ENCODE data around the gene NT5C3A.
"Not testable (repeated sequence)": the region's sequence is repeated elsewhere in the genome, so short reads cannot be mapped to it uniquely, and the experiment has no call there.

The NT5C3A gene

DNA sequence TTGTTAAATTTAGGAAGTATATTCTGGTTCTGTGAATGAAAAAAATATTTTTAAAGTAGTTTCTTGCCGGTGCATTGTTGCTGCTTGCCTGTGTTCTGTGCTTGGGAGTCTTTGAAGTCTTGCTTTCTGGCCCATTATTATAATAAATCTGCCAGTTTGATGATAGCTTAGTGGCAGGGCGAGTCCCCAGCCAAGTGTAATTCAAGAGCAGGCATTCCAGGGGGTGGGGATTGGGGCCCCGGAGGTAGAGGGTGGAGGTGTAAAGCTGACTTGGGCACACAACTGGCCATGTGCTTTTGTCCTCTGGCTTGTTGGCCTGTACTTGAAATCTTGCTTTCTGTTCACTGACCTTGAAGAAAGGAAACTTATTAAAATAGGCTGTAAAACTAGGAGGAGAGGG lies 90.6 kb downstream of the NT5C3A start:
- DNase-seq: not testable (repeated sequence)

DNA sequence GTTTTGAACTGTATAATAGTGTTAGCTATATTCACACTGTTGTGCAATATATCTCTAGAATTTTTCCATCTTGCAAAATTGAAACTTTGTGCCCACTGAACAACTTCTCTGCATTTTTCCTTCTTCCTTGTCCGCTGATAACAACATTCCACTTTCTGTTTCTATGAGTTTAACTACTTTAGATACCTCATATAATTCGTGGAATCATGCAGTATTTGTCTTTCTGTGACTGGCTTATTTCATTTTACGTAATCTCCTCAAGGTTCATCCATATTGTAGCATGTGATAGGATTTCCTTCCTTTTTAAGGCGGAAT lies 95.4 kb downstream of the NT5C3A start:
- not testable (repeated sequence) for DNase-seq

DNA sequence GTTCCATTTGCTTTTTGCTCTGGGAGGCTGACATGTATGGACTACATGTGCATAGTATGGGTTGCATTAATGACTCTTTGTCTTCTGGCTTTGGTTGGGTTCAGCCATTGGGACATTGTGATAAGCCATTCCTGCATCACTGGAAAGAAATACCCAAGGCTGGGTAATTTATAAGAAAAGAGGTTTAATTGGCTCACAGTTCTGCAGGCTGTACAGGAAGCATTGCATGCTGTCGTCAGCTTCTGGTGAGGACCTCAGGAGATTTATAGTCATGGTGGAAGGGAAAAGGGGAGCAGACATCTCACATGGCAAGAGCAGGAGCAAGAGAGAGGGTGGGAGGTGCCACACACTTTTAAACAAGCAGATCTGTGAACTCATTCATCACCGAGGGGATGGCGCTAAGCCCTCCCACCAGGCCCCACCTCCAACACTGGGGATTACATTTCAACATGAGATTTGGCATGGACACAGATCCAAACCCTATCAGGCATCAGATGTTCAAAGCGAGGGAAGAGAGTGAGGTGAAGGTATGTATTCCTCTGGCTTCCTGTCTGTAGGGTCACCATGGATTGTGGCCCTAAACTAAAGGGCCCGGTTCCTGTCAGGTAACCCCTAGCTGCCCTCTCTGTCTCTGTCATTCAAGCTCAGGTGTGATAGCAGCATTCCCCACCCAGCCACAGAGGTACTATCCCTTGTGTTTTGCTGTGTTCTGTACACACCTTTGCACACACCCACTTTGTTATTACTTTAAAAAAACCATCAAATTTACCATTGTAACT lies 95.9 kb downstream of the NT5C3A start:
- DNase-seq: not testable (repeated sequence)

DNA sequence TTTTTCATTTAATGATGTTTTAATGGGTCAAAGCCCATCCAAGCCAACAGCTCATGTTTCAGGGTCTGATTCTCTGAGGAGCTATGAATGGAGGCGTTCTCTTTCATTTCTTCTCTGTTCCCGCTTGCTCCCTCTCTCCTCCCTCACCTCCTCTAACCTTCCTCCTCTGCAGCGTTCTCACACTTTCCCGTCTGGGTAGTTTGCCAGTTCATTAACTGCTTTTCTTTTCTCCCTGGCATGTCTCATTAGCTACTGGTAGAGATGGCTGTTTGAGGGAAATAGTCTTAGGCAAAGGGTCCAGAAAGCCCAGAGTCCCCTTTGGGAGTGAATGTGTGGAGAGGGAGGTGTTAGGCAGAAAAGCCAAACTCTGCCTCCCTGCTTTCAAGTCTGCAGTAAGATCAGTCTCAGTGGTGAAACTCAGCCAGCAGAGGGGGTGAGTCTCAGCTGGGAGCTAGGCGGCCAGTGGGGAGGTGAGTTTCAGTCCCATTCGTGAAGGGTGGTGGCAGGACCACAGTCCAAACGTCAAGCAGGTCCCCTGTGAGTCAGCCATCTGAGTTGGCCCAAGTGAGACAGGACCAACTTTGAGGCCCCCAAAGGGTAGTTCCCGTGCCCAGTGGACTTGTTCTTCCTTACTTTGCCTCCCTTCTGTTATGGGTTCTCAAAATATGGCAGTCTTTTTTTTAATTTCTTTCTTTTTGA lies 98.0 kb downstream of the NT5C3A start:
- DNase-seq: not testable (repeated sequence)

Data from NCI-H526 (cell line).